ENCODE results near the gene LARP4.

The LARP4 gene

DNA sequence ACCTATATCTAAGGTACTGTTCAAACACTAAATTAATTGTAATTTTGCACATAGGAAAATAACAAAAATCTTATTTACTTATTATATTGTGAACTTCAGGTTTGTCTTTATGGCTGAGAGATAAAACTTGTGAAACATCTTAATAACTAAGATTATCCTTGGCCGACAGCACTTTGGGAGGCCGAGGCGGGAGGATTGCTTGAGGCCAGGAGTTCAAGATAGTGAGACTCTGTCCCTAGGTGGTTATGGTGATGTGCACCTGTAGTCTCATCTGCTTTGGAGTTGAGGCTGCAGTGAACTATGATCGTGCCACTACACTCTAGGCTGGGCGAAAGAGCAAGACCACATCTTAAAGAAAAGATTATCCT, 126.7 kb downstream of the LARP4 start:
- no peak for DNase-seq (ENCODE audit: low spot score)

DNA sequence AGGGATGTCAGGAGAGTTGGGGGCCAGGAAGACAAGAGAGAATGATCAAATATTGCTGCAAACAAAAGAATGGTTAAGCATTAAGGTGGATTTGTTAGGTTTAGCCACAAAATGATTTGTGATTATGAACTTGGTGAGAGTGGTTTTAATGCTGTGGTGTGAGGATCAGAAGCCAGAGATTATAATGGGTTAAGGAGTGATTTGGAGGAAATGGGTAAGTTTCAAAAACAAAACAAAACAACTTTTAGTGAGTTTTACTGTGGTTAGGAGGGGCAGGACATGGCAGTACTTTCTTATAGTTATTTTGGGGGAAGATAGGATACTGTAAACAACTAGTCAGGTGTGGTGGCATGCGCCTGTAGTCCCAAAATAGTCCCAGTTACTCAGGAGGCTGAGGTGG, 128.1 kb downstream of the LARP4 start:
- no peak for DNase-seq (ENCODE audit: low spot score)

DNA sequence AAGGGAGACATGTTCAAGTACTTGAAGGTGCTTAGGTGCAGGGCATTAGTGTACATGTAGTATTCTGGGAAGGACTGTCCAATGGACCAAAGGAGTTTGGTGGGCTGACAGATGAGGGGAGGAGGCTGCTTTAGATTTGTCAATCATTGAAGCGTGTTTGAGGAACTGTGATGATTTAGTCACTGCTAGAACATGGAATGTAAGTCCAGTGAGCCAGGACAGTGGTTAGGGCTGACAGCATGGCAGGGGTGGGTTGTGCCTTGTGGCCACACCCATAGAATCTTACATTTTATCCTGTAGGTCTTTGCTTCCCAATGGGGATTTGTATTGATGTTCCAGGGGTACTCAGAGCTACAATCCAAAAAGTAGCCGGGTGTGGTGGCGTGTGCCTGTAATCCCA, 128.7 kb downstream of the LARP4 start:
- no peak for DNase-seq (ENCODE audit: low spot score)
